Kidney (tissue), 14 donors: ENCODE data around the gene CREB3L2. TPM values are rescaled to one million over a fixed set of nuclear protein-coding genes. Genes with fewer than 3 reads are reported as not detected.
A peak's percentile ranks its signal among the peaks of the same experiment; 100 is the strongest.

Source experiments
- DNase-seq, 5 donors: peaks; one replicate each; pipeline ENCODE4 v3.0.0-alpha.2; 2013 to 2020
- FAIRE-seq: peaks from 2 replicates; lab custom pipeline; 2012; peaks lifted over from hg19 to GRCh38; lab: Jason Lieb, UNC
- H3K27ac ChIP-seq, 2 donors: one replicate each; pipeline ENCODE4 v1.7.0; 2013; ENCODE audit warnings: low read depth in 2 of 2, low read length in 2 of 2, inconsistent platforms in 1 of 2
- H3K27me3 ChIP-seq: one replicate; pipeline ENCODE4 v1.7.1; 2013; ENCODE audit warnings: low read length, inconsistent platforms; ENCODE audit not compliant: control insufficient read depth, insufficient read depth
- H3K36me3 ChIP-seq, 3 donors: one replicate each; pipeline versions ENCODE4 v1.7.0 to v1.7.1; 2013; ENCODE audit warnings: low read length in 3 of 3, control low read depth in 1 of 3, inconsistent platforms in 1 of 3; ENCODE audit not compliant: insufficient read depth in 3 of 3, control insufficient read depth in 2 of 3
- H3K4me1 ChIP-seq, 3 donors: one replicate each; pipeline versions ENCODE4 v1.7.0 to v1.7.1; 2013; ENCODE audit warnings: low read length in 3 of 3, inconsistent platforms in 1 of 3, low read depth in 1 of 3; ENCODE audit not compliant: control insufficient read depth in 2 of 3, insufficient read depth in 2 of 3
- H3K4me3 ChIP-seq, 3 donors: one replicate each; pipeline versions ENCODE4 v1.7.0 to v1.8.1; 2013; ENCODE audit warnings: low read length in 3 of 3, control low read depth in 1 of 3, inconsistent platforms in 1 of 3
- H3K9ac ChIP-seq, 3 donors: one replicate each; pipeline versions ENCODE4 v1.7.0 to v1.7.1; 2013; ENCODE audit warnings: low read length in 3 of 3, control low read depth in 1 of 3, inconsistent platforms in 1 of 3
- H3K9me3 ChIP-seq, 3 donors: one replicate each; pipeline versions ENCODE4 v1.7.0 to v1.7.1; 2013; ENCODE audit warnings: low read length in 3 of 3, control low read depth in 1 of 3, inconsistent platforms in 1 of 3; ENCODE audit not compliant: control insufficient read depth in 2 of 3, insufficient read depth in 1 of 3
- CTCF ChIP-seq: IDR thresholded peaks from 3 replicates; pipeline ENCODE4 v1.5.1; 2012; ENCODE audit warnings: mild to moderate bottlenecking, moderate library complexity, borderline replicate concordance; ENCODE audit not compliant: insufficient read depth; ENCODE audit errors: extremely low read depth
- intact Hi-C: fragments of 100-400 bp; cut with DNase I; formaldehyde crosslinking; loops from one replicate; pipeline ENCODE4 v1.11.1; 2022
- polyA plus RNA-seq: library from polyadenylated mRNA; stranded (reverse); fragments of 350-450 nt; fragmentation: Illumina TruSeq; extraction: RNeasy Lipid Tissue Mini Kit (QIAGEN cat#74804); gene quantifications from one replicate; pipeline ENCODE4 v1.2.3, GENCODE V29; 2014; ENCODE audit warnings: low read depth, low replicate concordance; ENCODE audit not compliant: insufficient read depth
- total RNA-seq: library from RNA; stranded (reverse); fragmentation: NEBNext Ultra II Directional; extraction: Animal tissue kit (Norgen Biotek cat#: 25700); gene quantifications from one replicate; pipeline ENCODE4 v1.2.1, GENCODE V29; 2021
- donor health status: control.
- donor health status: control.
- donor health status: control.
- donor health status: control.
- donor health status: control.
- donor health status: DM: yes; HTN: yes; CAD: no.
- donor health status: Normal renal cell carcinoma (clear cell type).

CREB3L2 gene
- total and polyA plus RNA-seq, 2 donors from 2014 or later = 18.5 to 114 TPM

- Histone ChIP-seq H3K4me3 (no peak overlapping the region), H3K36me3 (no peaks in the 10 kb centered on the region), H3K9ac (no peak overlapping the region), H3K4me1 (peaks cover 0 to 13% (median 6%) of the 10 kb centered on the region in 3 donors), H3K27me3 (no peaks in the 10 kb centered on the region), H3K27ac (peak overlapping the region in 1 of 2 donors; percentile 17), H3K9me3 (no peaks in the 10 kb centered on the region)
- DNase-seq = no peak
- FAIRE-seq = no peak
- TF ChIP-seq CTCF = no peak
- intact Hi-C loops = no loop called here
Observed at GRCh38 chr7:137977173-137977572, 24.7 kb downstream of the CREB3L2 start.

DNA sequence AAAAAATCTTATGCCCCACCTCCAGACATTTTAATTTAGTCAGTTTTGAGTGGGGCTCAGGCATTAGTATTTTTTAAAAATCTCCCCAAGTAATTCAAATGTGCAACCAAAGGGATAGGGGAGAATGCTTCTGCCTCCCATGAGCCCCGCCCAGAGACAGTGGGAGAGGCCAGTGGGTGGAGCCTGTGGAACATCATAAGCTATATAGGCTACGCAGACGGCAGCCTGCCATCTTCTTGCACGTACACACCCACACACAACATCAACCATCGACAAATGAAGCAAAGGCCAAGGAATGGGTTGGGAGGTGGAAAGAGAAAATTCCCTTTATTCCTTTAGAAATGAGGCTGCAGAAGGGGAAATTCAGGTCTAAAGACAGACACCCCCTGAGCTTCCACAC is 25.2 kb downstream of the CREB3L2 start:
- Histone ChIP-seq H3K4me1 (peaks cover 0 to 9% (median 6%) of the 10 kb centered on the region in 3 donors), H3K36me3 (no peaks in the 10 kb centered on the region), H3K9ac (no peak overlapping the region), H3K9me3 (no peaks in the 10 kb centered on the region), H3K4me3 (no peak overlapping the region), H3K27ac (peak overlapping the region in 1 of 2 donors; percentile 17), H3K27me3 (no peaks in the 10 kb centered on the region)
- FAIRE-seq (no peak), DNase-seq (no peak)
- no peak for TF ChIP-seq CTCF
- intact Hi-C loops = no loop called here

GRCh38 chr7:137976232-137976631 is 25.7 kb downstream of the CREB3L2 start:
- H3K27me3 ChIP-seq = no peaks in the 10 kb centered on the region
- no peak overlapping the region for H3K4me3 ChIP-seq
- H3K4me1 ChIP-seq = peaks cover 0 to 9% (median 6%) of the 10 kb centered on the region in 3 donors
- peak overlapping the region; percentile 45 to 68 for H3K27ac ChIP-seq
- H3K9ac ChIP-seq = no peak overlapping the region
- no peaks in the 10 kb centered on the region for H3K36me3 ChIP-seq
- DNase-seq = no peak
- no peak for TF ChIP-seq CTCF
- FAIRE-seq = no peak
- no peaks in the 10 kb centered on the region for H3K9me3 ChIP-seq
- intact Hi-C loops = no loop called here

- H3K9ac ChIP-seq = no peak overlapping the region
- DNase-seq (peak in 2 of 5 donors; percentile 72 to 73), FAIRE-seq (no peak)
- no peaks in the 10 kb centered on the region for H3K36me3 ChIP-seq
- no peaks in the 10 kb centered on the region for H3K27me3 ChIP-seq
- no peaks in the 10 kb centered on the region for H3K9me3 ChIP-seq
- H3K27ac ChIP-seq = peak overlapping the region; percentile 45 to 68
- no peak overlapping the region for H3K4me3 ChIP-seq
- TF ChIP-seq CTCF = no peak
- H3K4me1 ChIP-seq = peaks cover 0 to 9% (median 6%) of the 10 kb centered on the region in 3 donors
- intact Hi-C loops = no loop called here
Observed at GRCh38 chr7:137975768-137976167, 26.1 kb downstream of the CREB3L2 start.
